Occipital lobe (tissue), 2 donors: ENCODE measurements around the gene VSIG10. TPM values are rescaled to one million over a fixed set of nuclear protein-coding genes. Genes with fewer than 3 reads are reported as not detected.
"Not testable (repeated sequence)": the region's sequence is repeated elsewhere in the genome, so short reads cannot be mapped to it uniquely, and the experiment has no call there.

Experiments
- DNase-seq: peaks from one replicate; lab custom pipeline; 2025; lab: John Stamatoyannopoulos, UW
- total RNA-seq: library from RNA; depleted of rRNA; stranded (reverse); fragments of >200 nt; gene quantifications from one replicate; pipeline ENCODE4 v1.2.3, GENCODE V29; 2014

VSIG10 gene
- total RNA-seq, 1 donor from 2014 or later = 15.4 TPM

GRCh38 chr12:118109088-118109487, 5.3 kb upstream of the VSIG10 start:
- DNase-seq = no peak

GRCh38 chr12:118107694-118108093, 3.9 kb upstream of the VSIG10 start:
- DNase-seq = no peak

- no peak for DNase-seq
Observed at GRCh38 chr12:118107011-118107410, 3.2 kb upstream of the VSIG10 start.

- no peak for DNase-seq
Observed at GRCh38 chr12:118103201-118103600, 610 bp downstream of the VSIG10 start.

GRCh38 chr12:118102609-118103008, 1.2 kb downstream of the VSIG10 start:
- DNase-seq = no peak

- no peak for DNase-seq
Observed at GRCh38 chr12:118102070-118102469, 1.7 kb downstream of the VSIG10 start.

GRCh38 chr12:118101051-118101450, 2.8 kb downstream of the VSIG10 start:
- no peak for DNase-seq

GRCh38 chr12:118098911-118099671, 4.7 kb downstream of the VSIG10 start:
- no peak for DNase-seq

- DNase-seq = no peak
Observed at GRCh38 chr12:118098401-118098800, 5.4 kb downstream of the VSIG10 start.

- DNase-seq = no peak
Observed at GRCh38 chr12:118094039-118094438, 9.8 kb downstream of the VSIG10 start.

GRCh38 chr12:118089782-118090181, 14.0 kb downstream of the VSIG10 start:
- no peak for DNase-seq

- DNase-seq = no peak
Observed at GRCh38 chr12:118082161-118082560, 21.6 kb downstream of the VSIG10 start.

- DNase-seq = not testable (repeated sequence)
Observed at GRCh38 chr12:118081521-118081920, 22.3 kb downstream of the VSIG10 start.

GRCh38 chr12:118073768-118074167, 30.0 kb downstream of the VSIG10 start:
- DNase-seq = no peak

- DNase-seq = no peak
Observed at GRCh38 chr12:118070650-118071049, 33.2 kb downstream of the VSIG10 start.

GRCh38 chr12:118068445-118068844, 35.4 kb downstream of the VSIG10 start:
- DNase-seq = no peak

GRCh38 chr12:118065380-118065779, 38.4 kb downstream of the VSIG10 start:
- DNase-seq = no peak

GRCh38 chr12:118064608-118065007, 39.2 kb downstream of the VSIG10 start:
- DNase-seq = no peak

GRCh38 chr12:118063576-118064391, 40.0 kb downstream of the VSIG10 start:
- DNase-seq = no peak

GRCh38 chr12:118061873-118062843, 41.7 kb downstream of the VSIG10 start:
- DNase-seq = peak; percentile 29
